Islet of Langerhans (tissue), 1 donor: Measurements from ENCODE around the gene ZNF765.
"Not testable (repeated sequence)": the region's sequence is repeated elsewhere in the genome, so short reads cannot be mapped to it uniquely, and the experiment has no call there.

Source experiments
- FAIRE-seq: peaks from one replicate; lab custom pipeline; 2011; peaks lifted over from hg19 to GRCh38; lab: Jason Lieb, UNC

The ZNF765 gene

DNA sequence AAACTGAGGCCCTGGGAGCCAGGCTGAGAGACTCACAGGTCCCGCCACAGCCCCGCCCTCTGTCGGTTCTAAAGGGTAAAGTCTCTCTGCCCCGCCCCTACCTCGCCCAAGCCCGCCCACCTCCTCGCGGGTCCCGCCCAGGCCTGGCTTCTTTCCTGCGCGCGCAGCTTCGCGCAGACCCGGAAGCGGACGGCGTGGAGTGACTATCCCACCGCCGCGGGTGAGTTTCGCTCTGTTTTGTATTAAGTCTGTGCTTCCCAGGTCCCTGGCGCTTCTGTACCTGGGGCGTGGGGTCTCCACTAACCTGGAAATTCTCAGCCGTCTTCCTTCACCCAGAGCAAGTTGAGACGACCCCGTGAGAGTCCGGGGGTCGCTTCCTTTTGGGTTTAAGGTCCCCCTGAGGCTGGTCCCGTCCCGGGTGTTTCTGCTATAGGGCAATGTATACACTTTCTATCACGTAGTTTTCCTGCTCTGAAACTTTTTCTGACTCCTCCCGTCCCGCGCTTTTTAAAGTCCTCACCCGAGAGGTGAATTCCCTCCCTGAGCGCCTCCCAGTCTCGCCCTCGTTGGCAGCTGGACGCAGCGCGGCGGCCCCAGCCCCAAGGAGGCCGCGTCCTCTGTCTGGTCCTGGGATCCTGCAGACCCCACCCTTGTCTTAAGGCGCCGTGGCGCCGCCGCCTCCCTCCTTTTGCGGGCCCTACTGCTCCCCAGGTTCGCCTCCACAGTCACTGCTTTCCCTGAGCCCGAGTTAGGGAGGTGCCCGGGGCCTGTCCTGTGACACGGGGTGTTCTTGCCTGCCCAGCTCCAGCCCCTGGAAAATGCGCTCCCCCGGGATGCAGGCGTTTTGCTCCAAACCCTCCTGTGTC lies at the start of gene ZNF765:
ZNF765 (plus strand) TSS at position 176 of the 866 bp plus-strand sequence. CDS start 2,867 bp downstream, outside the sequence.
- no peak for FAIRE-seq

- FAIRE-seq: no peak
Observed at GRCh38 chr19:53355739-53356138, 39.2 kb upstream of the ZNF765 start.

DNA sequence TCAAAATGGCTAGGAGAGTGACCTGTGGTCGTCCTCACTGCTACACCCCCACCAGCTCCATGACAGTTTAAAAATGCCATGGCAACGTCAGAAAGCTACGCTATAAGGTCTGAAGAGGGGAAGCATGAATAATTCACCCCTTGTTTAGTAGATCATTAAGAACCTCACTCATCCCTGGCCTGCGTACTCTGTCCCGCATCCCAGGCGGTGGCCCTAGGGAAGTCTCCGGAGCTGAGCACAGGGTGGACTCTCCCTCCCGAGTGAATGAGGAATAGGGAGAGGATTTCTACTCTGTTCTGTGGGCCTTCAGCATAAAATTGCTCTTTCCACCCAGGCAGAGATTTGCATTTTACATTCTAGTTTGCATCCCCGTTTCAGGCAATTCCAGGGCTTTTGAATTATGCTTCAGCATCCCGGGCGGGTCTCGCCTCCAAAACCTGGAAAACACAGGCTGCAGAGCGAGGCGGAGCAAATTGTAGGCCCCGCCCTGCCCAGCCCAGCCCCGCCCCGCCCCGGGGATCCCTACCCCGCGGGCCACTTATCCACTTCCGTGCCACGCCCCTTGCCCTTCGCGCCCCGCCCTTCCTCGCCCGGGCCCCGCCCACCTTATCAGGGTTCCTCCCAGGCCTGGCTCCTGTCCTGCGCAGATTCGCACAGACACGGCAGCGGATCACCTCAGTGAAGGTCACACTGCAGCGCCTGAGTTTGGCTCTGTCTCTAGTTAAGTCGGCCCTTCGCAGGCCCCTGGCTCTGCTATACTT lies 36.9 kb upstream of the ZNF765 start:
- no peak for FAIRE-seq

- not testable (repeated sequence) for FAIRE-seq
Observed at GRCh38 chr19:53360056-53360455, 34.9 kb upstream of the ZNF765 start.

GRCh38 chr19:53365134-53365898 lies 29.6 kb upstream of the ZNF765 start, which contains the start of gene ZNF525:
TSS of gene ZNF525 (plus strand) at chr19:53365705. CDS start at chr19:53372282, 6,577 bp downstream.
- no peak for FAIRE-seq

- no peak for FAIRE-seq
Observed at GRCh38 chr19:53365899-53366493, 29.0 kb upstream of the ZNF765 start.

- no peak for FAIRE-seq
Observed at GRCh38 chr19:53372196-53372595, 22.8 kb upstream of the ZNF765 start.

DNA sequence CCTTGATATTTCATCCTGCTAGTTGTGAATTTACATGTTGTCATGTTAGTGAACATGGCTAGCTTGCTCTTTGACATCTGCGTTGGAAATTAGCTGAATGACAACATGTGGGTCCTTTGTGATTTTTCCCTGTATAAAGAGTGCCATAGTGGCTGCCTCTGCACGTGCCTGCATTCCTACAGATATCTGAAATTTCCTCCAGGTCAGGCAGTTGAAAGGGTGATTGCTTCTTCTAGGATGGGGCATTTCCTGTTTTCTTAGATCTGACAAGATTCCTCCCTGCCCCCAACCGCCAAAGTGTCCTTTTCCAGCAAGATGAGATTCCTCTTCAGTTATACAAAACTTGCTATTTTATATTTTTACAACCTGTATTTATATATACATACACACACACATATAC lies 20.7 kb upstream of the ZNF765 start:
- no peak for FAIRE-seq

DNA sequence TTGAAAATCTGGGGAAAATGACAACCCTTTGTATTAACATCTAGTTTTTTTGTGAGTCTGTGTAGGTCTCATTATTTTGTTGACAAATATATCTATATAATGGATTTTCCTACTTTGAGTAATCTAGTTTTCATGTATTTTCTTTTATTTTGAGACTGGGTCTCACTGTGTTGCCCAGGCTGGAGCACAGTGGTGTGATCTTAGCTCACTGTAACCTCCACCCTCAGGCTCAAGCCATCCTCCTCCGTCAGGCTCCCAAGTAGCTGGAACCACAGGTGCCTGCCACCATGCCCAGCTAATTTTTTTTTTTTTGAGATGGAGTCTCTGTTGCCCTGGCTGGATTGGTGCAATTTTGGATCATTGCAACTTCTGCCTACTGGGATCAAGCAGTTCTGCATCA lies 20.2 kb upstream of the ZNF765 start:
- FAIRE-seq: peak; percentile 27

GRCh38 chr19:53381376-53381775 lies 13.6 kb upstream of the ZNF765 start:
- no peak for FAIRE-seq

DNA sequence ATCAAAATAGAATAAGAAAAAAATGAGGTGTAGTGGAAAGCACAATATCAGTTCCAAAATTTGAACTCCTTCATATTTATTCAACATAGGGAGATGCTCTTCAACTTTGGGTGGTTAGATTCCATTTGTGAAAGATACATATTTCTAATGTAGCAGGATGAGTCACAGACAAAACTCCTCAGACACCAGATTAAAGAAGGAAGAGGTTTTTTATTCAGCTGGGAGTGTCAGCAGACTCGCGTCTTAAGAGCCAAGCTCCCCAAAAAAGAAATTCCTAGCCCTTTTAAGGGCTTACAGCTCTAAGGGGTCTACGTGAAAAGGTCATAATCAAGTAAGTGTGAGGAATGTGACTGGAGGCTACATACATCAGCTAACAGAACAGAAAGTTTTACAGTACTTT lies 6.8 kb upstream of the ZNF765 start:
- no peak for FAIRE-seq

DNA sequence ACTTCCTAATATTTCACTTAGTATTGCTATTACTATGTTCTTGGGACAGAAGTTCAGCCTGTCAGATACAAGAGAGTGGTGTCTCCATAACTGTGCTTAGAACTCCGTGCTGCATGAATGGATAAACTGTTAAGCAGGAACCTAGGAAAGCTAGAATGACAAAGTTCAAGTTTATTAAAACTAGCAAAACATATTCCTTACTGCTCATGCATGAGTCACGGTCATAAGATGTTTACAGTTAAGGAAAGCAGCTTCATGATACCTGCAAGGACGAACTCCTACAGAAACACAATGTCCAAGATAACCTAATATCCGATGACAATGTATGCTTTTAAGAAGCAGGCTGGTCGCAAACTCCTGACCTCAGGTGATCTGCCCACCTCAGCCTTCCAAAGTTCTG lies 6.0 kb upstream of the ZNF765 start:
- no peak for FAIRE-seq

GRCh38 chr19:53389571-53389970 lies 5.4 kb upstream of the ZNF765 start:
- no peak for FAIRE-seq

DNA sequence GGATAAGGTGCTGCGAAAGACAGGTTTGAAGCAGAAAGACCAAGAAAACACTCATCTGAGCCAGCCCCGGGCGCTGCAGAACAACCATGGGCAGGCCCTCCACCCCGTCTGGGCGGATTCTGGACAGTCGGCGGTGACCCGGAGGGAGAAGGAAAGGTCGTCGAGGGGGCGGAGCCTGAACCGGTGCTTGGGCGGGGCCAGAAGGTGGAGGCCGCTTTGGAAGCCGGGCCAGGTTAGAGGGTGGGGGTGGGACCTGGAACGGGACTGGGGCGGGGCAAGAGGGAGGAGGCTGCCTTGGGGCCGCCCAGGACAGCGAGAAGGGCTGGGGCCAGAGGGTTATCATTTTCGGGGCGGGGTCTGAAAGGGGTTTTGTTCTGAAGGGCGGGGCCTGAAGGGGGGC lies 5.0 kb upstream of the ZNF765 start:
- FAIRE-seq: no peak

GRCh38 chr19:53394522-53394973 lies 401 bp upstream of the ZNF765 start:
- FAIRE-seq: no peak

- not testable (repeated sequence) for FAIRE-seq
Observed at GRCh38 chr19:53395840-53396524, 1.0 kb downstream of the ZNF765 start.

DNA sequence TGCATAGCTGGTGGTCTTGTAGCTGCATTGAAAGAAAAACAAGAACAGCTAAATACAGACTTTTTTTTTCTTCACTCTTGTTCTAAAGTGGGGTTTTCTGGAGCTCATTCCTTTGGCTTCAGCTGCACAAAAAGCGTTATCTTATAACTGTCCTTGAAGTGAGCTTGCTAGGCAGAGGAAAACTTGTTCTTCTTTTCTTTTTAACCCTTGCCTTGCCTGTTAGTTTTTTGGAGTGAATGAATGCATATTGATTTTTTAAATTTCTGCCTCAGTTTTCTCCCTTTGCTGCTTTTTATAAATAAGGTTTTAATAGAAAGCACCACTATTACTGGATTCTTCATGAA lies 1.5 kb downstream of the ZNF765 start:
- no peak for FAIRE-seq

DNA sequence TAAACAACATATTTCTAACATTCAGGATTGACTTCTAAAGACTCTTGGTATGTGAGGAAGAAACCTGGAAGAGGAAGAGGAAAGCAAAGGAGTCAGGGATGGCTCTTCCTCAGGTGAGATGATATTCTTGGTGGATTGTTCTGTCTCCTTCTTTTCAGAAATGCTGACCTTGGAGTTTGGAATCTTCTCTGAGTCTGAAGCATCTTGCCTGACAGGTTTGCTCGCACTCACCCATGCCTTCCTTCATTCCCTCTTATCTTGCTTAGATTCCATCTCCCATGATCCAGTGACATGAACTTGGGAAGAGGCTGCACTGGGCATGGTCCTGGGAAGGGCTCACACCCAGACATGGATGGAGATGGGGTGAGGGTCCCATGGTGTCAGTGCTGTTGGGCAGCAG lies 3.0 kb downstream of the ZNF765 start:
- FAIRE-seq: not testable (repeated sequence)

GRCh38 chr19:53409505-53410204 lies 14.7 kb downstream of the ZNF765 start:
- no peak for FAIRE-seq

GRCh38 chr19:53420520-53421315 lies 25.8 kb downstream of the ZNF765 start:
- FAIRE-seq: not testable (repeated sequence)
